SH-SY5Y (cell line): Measurements from ENCODE around the gene NCBP2.

Experiments used
- GATA2 ChIP-seq: IDR thresholded peaks from 2 replicates; pipeline ENCODE4 v1.6.1; 2011; ENCODE audit warnings: mild to moderate bottlenecking, low read depth, low read length
- GATA3 ChIP-seq: IDR thresholded peaks from 2 replicates; pipeline ENCODE4 v1.6.1; 2011; ENCODE audit warnings: low read depth, mild to moderate bottlenecking, low read length, moderate library complexity

GRCh38 chr3:196902296-196902695 lies 40.0 kb downstream of the NCBP2 start:
- TF ChIP-seq GATA2: no peak
- no peak for TF ChIP-seq GATA3
